Type B pancreatic cell (in vitro differentiated cells): ENCODE results near the gene MLKL. TPM values are rescaled to one million over a fixed set of nuclear protein-coding genes. Genes with fewer than 3 reads are reported as not detected.

ENCODE experiments used
- DNase-seq: peaks from one replicate; pipeline ENCODE4 v3.0.0; 2021; ENCODE audit warnings: mixed read lengths; ENCODE audit not compliant: unreplicated experiment; ENCODE audit errors: extremely low spot score
- H3K27ac Mint-ChIP-seq: 2 replicates; pipeline ENCODE4 v1.8.0; 2021; ENCODE audit warnings: mild to moderate bottlenecking, mixed read lengths
- H3K27me3 Mint-ChIP-seq: 2 replicates; pipeline ENCODE4 v1.8.0; 2021; ENCODE audit warnings: mixed read lengths
- H3K36me3 Mint-ChIP-seq: 2 replicates; pipeline ENCODE4 v1.8.0; 2021; ENCODE audit warnings: mixed read lengths
- H3K4me1 Mint-ChIP-seq: one replicate; pipeline ENCODE4 v1.8.0; 2021; ENCODE audit warnings: mixed read lengths; ENCODE audit not compliant: unreplicated experiment
- H3K4me3 Mint-ChIP-seq: 2 replicates; pipeline ENCODE4 v1.8.0; 2021; ENCODE audit warnings: mild to moderate bottlenecking, mixed read lengths
- H3K9me3 Mint-ChIP-seq: 2 replicates; pipeline ENCODE4 v1.8.0; 2021; ENCODE audit warnings: mixed read lengths
- CTCF ChIP-seq: fragments of 200-600 bp; sonication (generic); conservative IDR thresholded peaks from 2 replicates; pipeline ENCODE4 v1.5.0; 2021; ENCODE audit warnings: antibody characterized with exemption, mild to moderate bottlenecking
- total RNA-seq: library from RNA; stranded (reverse); gene quantifications from 2 replicates; pipeline ENCODE4 v1.2.1, GENCODE V29; 2021; ENCODE audit warnings: low replicate concordance

Gene MLKL
- total RNA-seq, 1 donor from 2014 or later, result 0.58 TPM

GRCh38 chr16:74740795-74741304 is 40.2 kb upstream of the MLKL start:
- Mint-ChIP-seq H3K27ac (no peak overlapping the region), H3K27me3 (no peaks in the 10 kb centered on the region), H3K4me3 (no peak overlapping the region), H3K36me3 (no peaks in the 10 kb centered on the region), H3K4me1 (peaks cover 11% of the 10 kb centered on the region), H3K9me3 (no peaks in the 10 kb centered on the region)
- no peak for TF ChIP-seq CTCF
- no peak for DNase-seq

GRCh38 chr16:74739275-74739674 is 38.6 kb upstream of the MLKL start:
- no peaks in the 10 kb centered on the region for H3K36me3 Mint-ChIP-seq
- no peaks in the 10 kb centered on the region for H3K9me3 Mint-ChIP-seq
- H3K4me1 Mint-ChIP-seq, result peaks cover 11% of the 10 kb centered on the region
- H3K27ac Mint-ChIP-seq, result no peak overlapping the region
- H3K4me3 Mint-ChIP-seq, result no peak overlapping the region
- no peak for TF ChIP-seq CTCF
- DNase-seq, result no peak
- H3K27me3 Mint-ChIP-seq, result no peaks in the 10 kb centered on the region

DNA sequence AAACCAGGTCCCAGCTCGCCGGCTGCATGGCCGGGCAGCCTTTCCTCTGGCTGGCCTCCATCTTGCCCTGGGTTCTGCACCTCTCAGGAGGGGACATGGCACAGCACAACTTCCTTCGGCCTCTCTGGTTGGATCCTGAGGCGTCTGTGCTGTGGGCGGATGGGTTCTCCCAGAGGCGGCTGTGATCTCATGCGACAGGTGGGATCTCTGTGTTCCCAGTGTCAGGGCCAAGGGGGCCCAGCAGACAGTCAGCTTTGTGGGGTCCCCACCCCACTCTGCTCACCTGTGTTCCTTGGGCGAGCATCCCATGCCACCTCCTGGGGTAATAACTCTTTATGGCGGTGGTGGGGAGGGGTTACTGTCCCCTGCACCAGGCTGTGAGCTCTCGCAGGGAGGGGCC is 38.2 kb upstream of the MLKL start:
- H3K9me3 Mint-ChIP-seq, result no peaks in the 10 kb centered on the region
- no peak overlapping the region for H3K4me3 Mint-ChIP-seq
- DNase-seq, result no peak
- H3K36me3 Mint-ChIP-seq, result no peaks in the 10 kb centered on the region
- TF ChIP-seq CTCF, result no peak
- H3K4me1 Mint-ChIP-seq, result peaks cover 11% of the 10 kb centered on the region
- H3K27ac Mint-ChIP-seq, result no peak overlapping the region
- H3K27me3 Mint-ChIP-seq, result no peaks in the 10 kb centered on the region

DNA sequence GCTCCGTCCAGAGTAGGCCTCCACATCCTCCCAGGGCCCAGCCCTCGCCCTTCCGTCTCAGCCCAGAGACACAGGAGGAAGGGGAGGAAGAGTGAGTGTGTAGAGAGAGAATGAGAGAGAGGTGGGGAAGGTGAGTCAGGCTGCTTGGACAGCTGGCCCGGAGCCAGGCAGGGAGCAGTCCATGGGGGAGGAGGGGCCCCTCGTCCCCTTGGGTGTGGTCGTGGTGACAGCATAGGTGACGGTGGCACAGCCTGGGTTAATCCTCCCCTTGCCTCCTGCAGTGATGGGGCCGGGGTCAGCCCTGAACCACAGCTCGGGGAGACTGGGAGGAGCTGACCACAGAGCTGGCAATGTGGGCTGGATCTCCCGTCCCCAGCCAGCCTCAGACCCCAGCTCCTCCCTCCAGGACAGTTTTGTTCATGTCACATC is 37.5 kb upstream of the MLKL start:
- Mint-ChIP-seq H3K9me3 (no peaks in the 10 kb centered on the region), H3K36me3 (no peaks in the 10 kb centered on the region), H3K27ac (no peak overlapping the region), H3K4me3 (no peak overlapping the region), H3K27me3 (no peaks in the 10 kb centered on the region), H3K4me1 (peaks cover 9% of the 10 kb centered on the region)
- TF ChIP-seq CTCF, result no peak
- no peak for DNase-seq

- TF ChIP-seq CTCF, result no peak
- Mint-ChIP-seq H3K4me3 (no peak overlapping the region), H3K27ac (no peak overlapping the region), H3K4me1 (peaks cover 6% of the 10 kb centered on the region), H3K36me3 (no peaks in the 10 kb centered on the region), H3K9me3 (no peaks in the 10 kb centered on the region), H3K27me3 (no peaks in the 10 kb centered on the region)
- DNase-seq, result no peak
Observed at GRCh38 chr16:74737521-74737920, 36.9 kb upstream of the MLKL start.

DNA sequence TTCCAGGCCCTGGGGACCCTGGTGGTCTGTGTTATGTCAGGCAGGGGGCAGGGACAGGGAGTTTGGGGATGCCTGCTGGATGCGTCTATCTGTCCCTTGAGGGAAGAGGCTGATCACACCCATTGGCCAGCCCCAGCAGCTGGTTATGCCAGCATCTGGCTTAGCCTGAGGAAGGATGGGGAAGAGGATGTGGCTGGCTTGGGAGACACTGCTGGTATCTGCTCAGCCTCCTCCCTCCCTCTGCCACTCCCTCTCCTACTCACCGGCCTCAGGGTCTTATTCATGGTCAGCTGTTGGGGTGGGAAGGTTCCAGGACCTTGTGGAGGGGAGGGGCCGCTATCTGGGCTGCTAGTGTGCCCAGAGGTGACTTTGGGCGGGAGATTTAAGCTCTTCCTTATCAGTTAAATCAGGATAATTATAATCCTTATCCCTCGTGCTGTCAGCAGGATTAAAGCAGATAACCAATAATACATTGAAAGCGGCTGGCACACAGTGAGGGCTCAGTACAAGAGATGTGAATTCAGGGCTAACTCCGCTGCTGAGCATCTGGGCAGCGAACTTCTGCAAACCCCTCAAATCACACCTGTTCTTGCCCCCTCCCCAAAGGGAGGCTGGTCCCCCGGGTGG is 36.0 kb upstream of the MLKL start:
- TF ChIP-seq CTCF, result no peak
- Mint-ChIP-seq H3K36me3 (no peaks in the 10 kb centered on the region), H3K27ac (no peak overlapping the region), H3K4me3 (no peak overlapping the region), H3K4me1 (no peaks in the 10 kb centered on the region), H3K27me3 (no peaks in the 10 kb centered on the region), H3K9me3 (no peaks in the 10 kb centered on the region)
- DNase-seq, result no peak
